Mucosa of rectum (tissue), 2 donors: Measurements from ENCODE around the gene NECAB3.

Experiments used
- H3K27ac ChIP-seq, 2 donors: one replicate each; pipeline ENCODE4 v1.7.0; 2013; ENCODE audit warnings: inconsistent platforms in 2 of 2, low read depth in 2 of 2, low read length in 2 of 2
- H3K27me3 ChIP-seq, 2 donors: one replicate each; pipeline ENCODE4 v1.7.0; 2013; ENCODE audit warnings: low read length in 2 of 2; ENCODE audit not compliant: control insufficient read depth in 2 of 2, insufficient read depth in 2 of 2
- H3K36me3 ChIP-seq, 2 donors: one replicate each; pipeline ENCODE4 v1.7.0; 2013; ENCODE audit warnings: low read length in 2 of 2; ENCODE audit not compliant: control insufficient read depth in 2 of 2, insufficient read depth in 2 of 2
- H3K4me1 ChIP-seq, 2 donors: one replicate each; pipeline ENCODE4 v1.7.0; 2013; ENCODE audit warnings: low read length in 2 of 2, mild to moderate bottlenecking in 1 of 2; ENCODE audit not compliant: control insufficient read depth in 2 of 2, insufficient read depth in 2 of 2
- H3K4me3 ChIP-seq, 2 donors: one replicate each; pipeline ENCODE4 v1.7.0; 2013; ENCODE audit warnings: low read length in 2 of 2
- H3K9ac ChIP-seq, 2 donors: one replicate each; pipeline ENCODE4 v1.7.0; 2013; ENCODE audit warnings: low read length in 2 of 2, low read depth in 1 of 2, mild to moderate bottlenecking in 1 of 2
- H3K9me3 ChIP-seq, 2 donors: one replicate each; pipeline ENCODE4 v1.7.0; 2013; ENCODE audit warnings: low read length in 2 of 2; ENCODE audit not compliant: control insufficient read depth in 2 of 2
- donor health status: healthy.
- donor health status: Normal muscosa, but diverticular disease.

Gene NECAB3

DNA sequence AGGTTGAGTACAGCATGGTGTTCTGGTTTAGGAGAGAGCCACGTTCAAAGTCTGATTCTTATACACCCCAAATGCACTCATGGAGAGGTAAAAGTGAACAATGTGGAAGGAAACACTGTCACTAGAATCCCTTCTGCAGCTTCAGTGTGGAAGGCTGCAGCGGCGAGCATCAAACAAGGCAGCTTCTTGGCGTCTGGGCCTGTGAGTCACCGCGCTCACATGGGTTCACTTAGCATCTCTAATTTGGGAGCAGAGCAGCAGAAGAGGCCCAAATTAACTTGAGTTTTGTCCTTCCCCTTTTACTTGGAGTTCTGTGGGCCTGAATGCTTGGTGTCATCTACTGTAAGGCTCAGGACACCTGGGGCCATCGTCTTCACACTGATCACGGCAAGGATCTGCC is 22.9 kb upstream of the NECAB3 start:
- H3K4me1 ChIP-seq = no peaks in the 10 kb centered on the region
- H3K9ac ChIP-seq = no peak overlapping the region
- H3K27me3 ChIP-seq = no peaks in the 10 kb centered on the region
- no peaks in the 10 kb centered on the region for H3K9me3 ChIP-seq
- H3K27ac ChIP-seq = no peak overlapping the region
- H3K4me3 ChIP-seq = no peak overlapping the region
- H3K36me3 ChIP-seq = no peaks in the 10 kb centered on the region

DNA sequence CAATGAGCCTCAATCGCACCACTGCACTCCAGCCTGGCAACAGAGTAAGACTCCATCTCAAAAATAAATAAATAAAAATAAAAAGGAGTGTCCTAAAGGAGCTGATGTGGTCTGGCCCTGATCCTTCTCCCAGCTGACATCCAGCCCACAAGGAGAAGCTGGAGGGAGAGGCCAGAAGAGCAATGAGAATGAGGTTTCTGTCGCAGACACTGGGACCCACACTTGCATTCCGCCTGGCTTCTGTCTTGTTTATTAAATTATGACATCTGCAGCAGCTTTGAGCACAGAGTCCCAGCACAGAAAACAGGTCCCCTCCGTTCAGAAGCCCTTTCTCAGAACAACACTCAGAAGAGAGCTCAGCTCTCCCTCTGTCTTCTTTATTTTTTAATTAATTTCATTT is 22.2 kb upstream of the NECAB3 start:
- Histone ChIP-seq H3K27ac (no peak overlapping the region), H3K4me3 (no peak overlapping the region), H3K4me1 (no peaks in the 10 kb centered on the region), H3K27me3 (no peaks in the 10 kb centered on the region), H3K9me3 (no peaks in the 10 kb centered on the region), H3K36me3 (no peaks in the 10 kb centered on the region), H3K9ac (no peak overlapping the region)

DNA sequence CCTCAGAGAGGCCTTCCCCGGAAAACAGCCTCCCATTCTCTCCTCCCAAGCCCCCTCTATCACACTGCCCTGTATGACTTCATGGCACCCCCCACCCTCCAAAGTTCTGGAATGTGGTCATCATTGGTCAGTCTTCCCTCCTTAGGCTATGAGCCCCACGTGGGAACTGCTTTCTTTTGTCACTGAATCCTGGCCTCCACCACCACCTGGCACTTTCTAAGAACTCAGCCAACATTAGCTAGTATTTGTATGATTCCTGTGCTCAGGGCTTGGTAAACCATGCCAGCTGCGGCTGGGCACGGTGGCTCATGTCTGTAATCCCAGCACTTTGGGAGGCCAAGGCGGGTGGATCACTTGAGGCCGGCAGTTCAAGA is 20.4 kb upstream of the NECAB3 start:
- Histone ChIP-seq H3K27ac (no peak overlapping the region), H3K36me3 (no peaks in the 10 kb centered on the region), H3K4me3 (no peak overlapping the region), H3K27me3 (no peaks in the 10 kb centered on the region), H3K4me1 (no peaks in the 10 kb centered on the region), H3K9ac (no peak overlapping the region), H3K9me3 (no peaks in the 10 kb centered on the region)

DNA sequence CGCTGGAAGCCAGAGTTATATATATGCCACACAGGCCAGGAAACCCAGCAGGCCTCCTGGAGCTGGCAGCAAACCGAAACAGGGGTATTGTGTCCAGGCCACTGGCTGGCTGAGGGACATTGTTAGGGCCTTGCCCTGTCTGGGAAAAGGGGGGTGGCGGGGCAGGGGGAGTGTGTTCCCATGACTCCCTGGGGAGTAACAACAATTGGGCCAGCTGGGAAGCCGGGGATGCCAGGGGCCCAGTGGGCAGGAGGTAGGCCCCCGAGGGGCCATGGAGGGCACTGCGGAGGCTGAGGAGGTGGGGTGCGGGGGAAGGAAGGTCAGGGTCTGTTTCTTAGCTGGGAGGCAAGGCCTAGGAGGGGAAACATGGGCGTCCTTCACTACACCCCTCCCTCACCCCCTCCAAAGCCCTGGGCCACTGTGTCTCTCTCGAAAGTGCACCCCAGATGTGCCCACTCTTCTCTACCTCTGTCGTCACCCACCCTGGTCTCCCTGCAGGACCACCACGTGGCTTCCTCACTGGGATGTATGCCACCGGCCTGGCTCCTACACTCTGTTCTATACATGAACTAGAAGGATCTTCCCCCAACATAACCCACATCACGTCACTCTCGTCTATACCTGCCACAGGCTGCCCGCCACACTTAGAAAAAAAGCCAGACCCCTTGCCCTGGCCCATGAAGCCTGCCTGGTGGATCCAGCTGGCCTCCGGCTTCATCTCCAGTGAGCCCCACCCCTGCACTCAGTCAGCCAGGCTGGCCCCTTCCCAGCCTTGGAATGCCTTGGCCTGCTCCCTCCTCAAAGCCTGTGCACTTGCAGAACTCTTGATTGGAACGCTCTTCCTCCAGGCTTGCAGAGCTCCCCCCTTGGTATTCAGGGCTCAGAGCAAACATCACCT is 19.8 kb upstream of the NECAB3 start:
- Histone ChIP-seq H3K27ac (no peak overlapping the region), H3K36me3 (no peaks in the 10 kb centered on the region), H3K4me1 (no peaks in the 10 kb centered on the region), H3K9me3 (no peaks in the 10 kb centered on the region), H3K27me3 (no peaks in the 10 kb centered on the region), H3K4me3 (no peak overlapping the region), H3K9ac (no peak overlapping the region)

DNA sequence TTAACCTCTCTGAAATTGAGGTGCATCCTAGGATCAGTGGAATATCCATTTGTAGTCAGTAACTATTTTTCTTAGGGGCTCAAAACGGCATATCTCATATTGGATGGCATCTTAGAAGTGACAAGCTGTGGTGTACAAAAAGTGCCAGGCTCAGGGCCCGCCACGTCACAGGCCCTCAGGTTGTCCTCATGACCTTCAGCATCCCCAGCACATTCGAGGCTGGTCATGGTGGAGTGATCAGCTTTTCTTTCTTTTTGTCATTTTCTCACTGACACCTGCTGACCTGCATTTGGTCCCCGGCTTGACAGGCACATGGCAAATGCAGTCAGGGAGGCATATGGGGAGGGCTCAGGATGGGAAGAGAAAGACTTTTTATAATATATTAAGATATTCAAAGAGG is 19.1 kb upstream of the NECAB3 start:
- no peak overlapping the region for H3K4me3 ChIP-seq
- H3K27ac ChIP-seq = no peak overlapping the region
- H3K4me1 ChIP-seq = no peaks in the 10 kb centered on the region
- no peaks in the 10 kb centered on the region for H3K27me3 ChIP-seq
- H3K9ac ChIP-seq = no peak overlapping the region
- H3K36me3 ChIP-seq = no peaks in the 10 kb centered on the region
- no peaks in the 10 kb centered on the region for H3K9me3 ChIP-seq

DNA sequence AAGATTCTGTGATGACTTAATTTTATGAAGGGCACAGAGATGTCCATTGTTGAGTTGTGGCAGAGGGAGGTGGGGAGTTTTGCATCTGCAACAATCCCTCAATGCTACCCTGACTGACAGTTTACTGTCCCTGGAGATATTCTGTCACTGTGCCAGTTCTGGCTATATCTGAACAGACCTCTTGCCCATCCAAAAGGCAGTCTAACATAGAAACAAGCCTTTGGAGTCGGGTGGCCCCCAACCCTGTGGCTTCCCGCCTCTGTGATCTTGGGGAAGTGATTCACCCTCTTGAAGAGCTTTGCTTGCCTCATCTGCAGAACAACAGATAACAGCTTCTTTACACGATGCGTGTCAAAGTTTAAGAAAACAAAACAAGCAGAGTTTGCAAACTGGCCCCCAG is 15.7 kb upstream of the NECAB3 start:
- Histone ChIP-seq H3K9me3 (no peaks in the 10 kb centered on the region), H3K4me3 (no peak overlapping the region), H3K27me3 (no peaks in the 10 kb centered on the region), H3K9ac (no peak overlapping the region), H3K4me1 (peaks cover 10 to 11% of the 10 kb centered on the region in 2 donors), H3K27ac (no peak overlapping the region), H3K36me3 (no peaks in the 10 kb centered on the region)

DNA sequence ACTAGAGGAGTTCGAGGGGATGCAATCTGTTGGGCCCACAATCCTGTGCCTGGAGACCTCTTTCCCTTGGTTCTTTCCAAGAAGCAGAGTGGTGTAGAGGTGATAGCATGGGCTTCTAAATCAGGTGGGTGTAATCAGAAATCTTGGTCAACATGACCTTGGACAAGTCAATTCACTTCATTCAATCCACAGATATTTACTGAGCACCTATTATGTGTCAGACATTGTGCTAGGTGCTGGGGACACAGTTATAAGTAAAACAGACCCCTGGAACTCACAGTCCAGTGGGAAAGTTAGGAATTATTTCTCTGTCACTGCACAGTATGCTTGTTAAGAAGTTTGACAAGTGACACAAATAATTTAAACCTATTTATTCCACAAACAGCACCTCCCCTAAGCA is 15.3 kb upstream of the NECAB3 start:
- Histone ChIP-seq H3K27ac (no peak overlapping the region), H3K9ac (no peak overlapping the region)

DNA sequence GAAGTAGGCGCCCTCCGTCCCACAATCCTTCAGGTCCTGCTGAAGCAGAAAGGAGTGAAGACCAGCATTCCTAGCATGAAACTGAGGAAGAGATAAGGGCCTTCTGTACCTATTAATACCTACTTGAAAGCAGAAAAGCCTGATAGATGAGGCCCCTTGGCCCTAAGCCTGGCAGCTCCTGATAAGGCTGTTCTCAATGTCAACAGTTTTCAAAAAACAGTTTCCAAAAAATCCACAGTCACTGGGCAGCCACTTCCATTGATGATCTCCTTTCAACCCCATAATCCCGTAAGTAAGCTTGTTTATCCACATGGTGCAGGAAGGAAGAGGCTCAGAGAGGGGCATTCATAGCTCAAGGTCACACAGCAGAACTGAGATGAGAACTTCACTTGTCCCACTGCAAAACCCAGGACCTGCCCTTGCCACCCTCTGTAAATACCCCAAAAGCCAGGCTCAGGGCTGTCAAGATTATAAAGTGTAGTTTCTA is 14.8 kb upstream of the NECAB3 start:
- Histone ChIP-seq H3K9me3 (no peaks in the 10 kb centered on the region), H3K36me3 (no peaks in the 10 kb centered on the region), H3K9ac (no peak overlapping the region), H3K27me3 (no peaks in the 10 kb centered on the region), H3K27ac (no peak overlapping the region), H3K4me1 (peaks cover 14 to 17% of the 10 kb centered on the region in 2 donors), H3K4me3 (no peak overlapping the region)

More for the DNA sequence above, 15.3 kb upstream of the NECAB3 start:
- H3K9me3 ChIP-seq = no peaks in the 10 kb centered on the region
- H3K4me1 ChIP-seq = peaks cover 14 to 16% of the 10 kb centered on the region in 2 donors
- no peak overlapping the region for H3K4me3 ChIP-seq
- H3K27me3 ChIP-seq = no peaks in the 10 kb centered on the region
- no peaks in the 10 kb centered on the region for H3K36me3 ChIP-seq

DNA sequence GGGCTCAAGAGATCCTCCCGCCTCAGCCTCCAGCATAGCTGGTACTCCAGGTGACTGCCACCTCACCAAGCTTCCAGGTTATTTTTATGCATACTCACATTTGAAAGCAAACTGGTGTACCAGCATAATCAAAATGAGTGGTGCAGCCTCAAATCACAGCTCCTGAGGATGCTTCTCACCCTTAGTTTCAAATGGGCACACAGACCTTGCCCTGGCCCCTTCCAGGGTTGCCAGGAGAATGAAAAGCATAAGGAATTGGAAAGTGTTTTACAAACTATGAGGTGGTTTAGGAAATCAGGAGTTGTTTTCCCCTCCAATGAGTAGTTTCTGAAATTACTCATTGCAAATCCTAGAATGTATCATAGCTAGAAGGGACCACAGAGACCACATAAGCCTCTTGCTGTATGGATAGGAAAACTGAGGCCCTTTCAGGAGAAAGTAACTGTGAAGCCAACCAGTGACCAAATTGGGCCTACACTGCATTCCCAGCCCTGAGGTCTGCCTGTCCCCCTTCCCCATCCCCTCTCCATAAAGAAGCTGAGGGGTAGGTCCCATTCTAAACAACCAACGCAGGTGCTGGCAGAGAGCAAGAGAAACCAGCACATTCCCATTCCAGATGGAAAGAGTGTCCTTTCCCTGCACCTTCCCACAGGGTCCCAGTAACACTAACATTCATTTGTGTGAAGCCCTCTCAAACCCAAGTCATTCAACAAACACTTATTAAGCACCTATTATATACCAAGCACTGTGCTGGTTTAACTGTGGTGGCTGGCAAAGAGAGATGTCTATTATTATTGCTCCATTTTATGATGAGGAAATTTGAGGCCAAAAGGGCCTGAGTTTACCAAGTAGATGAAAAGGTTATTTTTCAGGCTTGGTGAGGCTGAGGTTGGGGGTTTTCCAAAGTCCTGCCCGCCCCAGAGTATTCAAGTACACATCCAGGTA is 14.0 kb upstream of the NECAB3 start:
- Histone ChIP-seq H3K9ac (no peak overlapping the region), H3K4me3 (no peak overlapping the region), H3K27ac (no peak overlapping the region), H3K4me1 (peaks cover 14 to 17% of the 10 kb centered on the region in 2 donors), H3K27me3 (no peaks in the 10 kb centered on the region), H3K9me3 (no peaks in the 10 kb centered on the region), H3K36me3 (no peaks in the 10 kb centered on the region)

DNA sequence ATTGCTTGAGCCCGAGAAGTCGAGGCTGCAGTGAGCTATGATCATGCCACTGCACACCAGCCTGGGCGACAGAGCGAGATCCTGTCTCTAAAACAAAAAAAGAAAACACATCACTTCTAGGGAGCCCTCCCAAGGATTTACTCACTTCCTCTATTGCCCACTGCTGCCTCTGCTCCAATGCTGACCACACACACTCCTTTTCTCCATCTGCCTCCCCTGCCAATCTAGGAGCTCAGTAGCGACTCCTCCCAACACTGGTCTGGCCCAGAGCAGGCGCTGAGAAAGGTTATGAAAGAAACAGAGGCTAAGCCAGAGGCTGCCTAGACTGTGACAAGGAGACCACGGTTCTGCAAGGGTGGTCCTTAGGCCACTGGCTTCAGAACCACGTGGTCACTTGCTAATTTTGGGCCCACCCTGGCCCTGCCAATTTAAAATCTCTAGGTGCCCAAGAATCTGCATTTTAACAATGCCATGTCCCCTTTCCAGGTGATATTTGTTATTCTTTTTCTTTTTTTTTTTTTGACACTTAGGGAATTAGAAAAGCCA is 13.2 kb upstream of the NECAB3 start:
- H3K27ac ChIP-seq = no peak overlapping the region
- no peaks in the 10 kb centered on the region for H3K27me3 ChIP-seq
- H3K9ac ChIP-seq = no peak overlapping the region
- H3K36me3 ChIP-seq = no peaks in the 10 kb centered on the region
- no peak overlapping the region for H3K4me3 ChIP-seq
- no peaks in the 10 kb centered on the region for H3K9me3 ChIP-seq
- peaks cover 14 to 17% of the 10 kb centered on the region in 2 donors for H3K4me1 ChIP-seq
